ENCODE measurements around the gene ASB6. TPM values are rescaled to one million over a fixed set of nuclear protein-coding genes. Genes with fewer than 3 reads are reported as not detected.

Gene ASB6
- total RNA-seq, 1 experiment from 2014 or later = 21.0 TPM

DNA sequence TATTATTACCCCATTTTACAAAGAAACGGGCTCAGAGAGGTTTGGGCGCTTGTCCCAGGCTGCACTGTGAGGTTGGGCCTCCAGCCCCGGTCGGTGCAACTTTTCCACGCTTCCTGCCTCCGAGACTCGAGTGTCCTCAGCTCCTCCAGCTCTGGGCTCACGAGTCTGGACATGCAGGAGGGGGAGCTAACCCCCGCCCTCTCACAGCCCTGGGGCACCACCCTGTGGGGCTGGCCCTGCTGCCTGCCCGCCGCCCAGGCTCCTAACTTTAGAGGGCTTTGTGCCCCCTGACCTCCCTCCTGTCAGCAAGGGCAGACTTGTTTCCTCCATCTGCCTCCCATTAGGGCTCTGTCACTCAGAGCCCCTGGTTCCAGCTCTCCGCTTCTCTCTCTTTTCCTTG is 4.3 kb upstream of the ASB6 start:
- Histone ChIP-seq H3K23me2 (ENCODE audit: insufficient read length, low read depth, low read length, poor library complexity, severe bottlenecking) (peaks cover 7% of the 10 kb centered on the region), H3K4ac (ENCODE audit: low read depth, low read length) (no peak overlapping the region), H2AFZ (ENCODE audit: low read length) (no peak overlapping the region), H2BK120ac (ENCODE audit: low read depth, low read length, poor library complexity, severe bottlenecking) (no peak overlapping the region), H3K56ac (ENCODE audit: insufficient read length, low read depth, low read length) (no peak overlapping the region), H3K79me2 (ENCODE audit: insufficient read depth, low read length) (peaks cover 2% of the 10 kb centered on the region; the same call in 1 of the 2 replicates), H3K9me3 (ENCODE audit: control insufficient read depth, low read depth, low read length) (no peaks in the 10 kb centered on the region), H3K4me2 (ENCODE audit: insufficient read depth, insufficient read length, low read length) (no peak overlapping the region), H3K4me1 (ENCODE audit: insufficient read depth, low read length) (no peaks in the 10 kb centered on the region), H4K5ac (ENCODE audit: insufficient read length, low read depth, low read length) (no peak overlapping the region), H4K20me1 (ENCODE audit: control insufficient read depth, insufficient read depth, insufficient read length) (no peaks in the 10 kb centered on the region), H4K91ac (ENCODE audit: insufficient read length, low read depth, low read length) (no peak overlapping the region), H3K18ac (ENCODE audit: insufficient read length, low read depth, low read length) (no peak overlapping the region), H4K8ac (replicated peaks; ENCODE audit: insufficient read length, low read depth, low read length) (no peak overlapping the region), H3K14ac (ENCODE audit: insufficient read depth, low read length) (no peak overlapping the region), H3K27me3 (ENCODE audit: insufficient read depth, low read length) (no peaks in the 10 kb centered on the region), H3K23ac (ENCODE audit: insufficient read length, low read depth, low read length) (no peak overlapping the region), H3K79me1 (ENCODE audit: insufficient read depth, low read depth, low read length, poor library complexity, severe bottlenecking) (peaks cover 2% of the 10 kb centered on the region), H2BK15ac (ENCODE audit: low read depth, low read length) (no peak overlapping the region), H3K27ac (ENCODE audit: insufficient read length, low read depth, low read length) (no peak overlapping the region), H2BK20ac (ENCODE audit: low read depth, low read length, poor library complexity, severe bottlenecking) (no peak overlapping the region), H2AK5ac (ENCODE audit: insufficient read length, low read length) (no peak overlapping the region), H2BK12ac (ENCODE audit: insufficient read length, low read depth, low read length) (no peak overlapping the region), H2BK5ac (ENCODE audit: insufficient read length, low read length) (no peak overlapping the region), H3T11ph (ENCODE audit: low read length) (no peak overlapping the region), H3K9ac (ENCODE audit: extremely low read depth, insufficient read length, low read length) (no peak overlapping the region)
- no peak for DNase-seq
- peak overlapping the region in 2 of 3 experiments; percentile 13 to 42; a peak in 2 of 7 replicates for H3K27ac Mint-ChIP-seq
- peaks cover 2% of the 10 kb centered on the region; the same call in 1 of the 2 replicates for H3K27me3 Mint-ChIP-seq (ENCODE audit: low read depth)
- TF ChIP-seq, protein P1, sequence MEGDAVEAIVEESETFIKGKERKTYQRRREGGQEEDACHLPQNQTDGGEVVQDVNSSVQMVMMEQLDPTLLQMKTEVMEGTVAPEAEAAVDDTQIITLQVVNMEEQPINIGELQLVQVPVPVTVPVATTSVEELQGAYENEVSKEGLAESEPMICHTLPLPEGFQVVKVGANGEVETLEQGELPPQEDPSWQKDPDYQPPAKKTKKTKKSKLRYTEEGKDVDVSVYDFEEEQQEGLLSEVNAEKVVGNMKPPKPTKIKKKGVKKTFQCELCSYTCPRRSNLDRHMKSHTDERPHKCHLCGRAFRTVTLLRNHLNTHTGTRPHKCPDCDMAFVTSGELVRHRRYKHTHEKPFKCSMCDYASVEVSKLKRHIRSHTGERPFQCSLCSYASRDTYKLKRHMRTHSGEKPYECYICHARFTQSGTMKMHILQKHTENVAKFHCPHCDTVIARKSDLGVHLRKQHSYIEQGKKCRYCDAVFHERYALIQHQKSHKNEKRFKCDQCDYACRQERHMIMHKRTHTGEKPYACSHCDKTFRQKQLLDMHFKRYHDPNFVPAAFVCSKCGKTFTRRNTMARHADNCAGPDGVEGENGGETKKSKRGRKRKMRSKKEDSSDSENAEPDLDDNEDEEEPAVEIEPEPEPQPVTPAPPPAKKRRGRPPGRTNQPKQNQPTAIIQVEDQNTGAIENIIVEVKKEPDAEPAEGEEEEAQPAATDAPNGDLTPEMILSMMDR (conservative IDR thresholded peaks at IDR 0.05) = no peak
- H3K36me3 Mint-ChIP-seq (ENCODE audit: insufficient read depth in 1 of 3, low read depth in 3 of 3) = no peaks in the 10 kb centered on the region; a peak in 2 of 7 replicates
- no peaks in the 10 kb centered on the region; a peak in 2 of 5 replicates for H3K9me3 Mint-ChIP-seq
- H3K4me3 Mint-ChIP-seq = no peak overlapping the region
- no CpG with 5 or more reads among the region's 12 CpGs for WGBS (ENCODE audit: extremely low coverage, insufficient read length, low lambda C conversion rate)
- H3K4me1 Mint-ChIP-seq = peaks cover 2 to 5% of the 10 kb centered on the region in 2 experiments

All from H9 (cell line).